ENCODE results near the gene MAP4K5. TPM values are rescaled to one million over a fixed set of nuclear protein-coding genes. Genes with fewer than 3 reads are reported as not detected.

Gene MAP4K5
- total RNA-seq, 1 experiment from 2014 or later: 48.4 TPM

DNA sequence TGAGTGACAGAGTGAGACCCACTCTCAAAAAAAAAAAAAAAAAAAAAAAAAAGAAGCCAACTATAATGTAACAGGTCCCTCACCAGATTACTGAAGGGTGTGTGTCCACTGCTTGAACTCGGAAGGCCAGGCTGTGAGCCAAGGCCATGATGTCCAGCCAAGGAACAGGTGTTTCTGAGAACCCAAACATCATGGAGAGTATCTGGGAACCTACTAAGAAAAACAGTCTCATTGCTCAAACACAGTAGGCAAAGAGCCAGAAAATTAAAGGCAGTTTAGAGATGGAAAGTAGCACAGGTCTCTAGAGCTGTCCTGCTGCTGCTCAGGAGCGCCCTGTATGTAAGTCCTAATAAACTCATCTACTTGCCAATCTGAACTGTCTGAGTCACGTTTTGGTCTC, 12.5 kb upstream of the MAP4K5 start:
- H3K27me3 ChIP-seq (replicated peaks; ENCODE audit: control insufficient read depth, insufficient read depth, low read length): no peaks in the 10 kb centered on the region
- no peaks in the 10 kb centered on the region for H3K9me3 Mint-ChIP-seq (ENCODE audit: unreplicated experiment)
- no peak overlapping the region for H3K4me3 Mint-ChIP-seq (ENCODE audit: unreplicated experiment)
- ChIA-PET POLR2A (no interaction called here), CTCF (interaction anchor here (0.6 kb wide), 1 partner anchor 230 kb away, joined by 3 read pairs; no protein-coding TSS in a partner anchor)
- no peak overlapping the region for H3K27ac Mint-ChIP-seq (ENCODE audit: unreplicated experiment)
- DNase-seq: no peak
- H3K36me3 ChIP-seq (ENCODE audit: control insufficient read depth, insufficient read depth, low read length): no peaks in the 10 kb centered on the region
- no peaks in the 10 kb centered on the region for H3K36me3 Mint-ChIP-seq (ENCODE audit: insufficient read depth, unreplicated experiment)
- peaks cover 14% of the 10 kb centered on the region; the same call in 1 of the 2 replicates for H3K4me1 ChIP-seq
- H3K9me3 ChIP-seq: no peaks in the 10 kb centered on the region
- BruUV-seq (replicated peaks): no TSS peak
- intact Hi-C loops (cut with micrococcal nuclease; ENCODE audit: unreplicated experiment): no loop called here
- H3K4me1 Mint-ChIP-seq (ENCODE audit: low read depth, unreplicated experiment): peaks cover 6% of the 10 kb centered on the region
- H3K27me3 Mint-ChIP-seq (ENCODE audit: insufficient read depth, unreplicated experiment): no peaks in the 10 kb centered on the region
- TF ChIP-seq, protein P1, sequence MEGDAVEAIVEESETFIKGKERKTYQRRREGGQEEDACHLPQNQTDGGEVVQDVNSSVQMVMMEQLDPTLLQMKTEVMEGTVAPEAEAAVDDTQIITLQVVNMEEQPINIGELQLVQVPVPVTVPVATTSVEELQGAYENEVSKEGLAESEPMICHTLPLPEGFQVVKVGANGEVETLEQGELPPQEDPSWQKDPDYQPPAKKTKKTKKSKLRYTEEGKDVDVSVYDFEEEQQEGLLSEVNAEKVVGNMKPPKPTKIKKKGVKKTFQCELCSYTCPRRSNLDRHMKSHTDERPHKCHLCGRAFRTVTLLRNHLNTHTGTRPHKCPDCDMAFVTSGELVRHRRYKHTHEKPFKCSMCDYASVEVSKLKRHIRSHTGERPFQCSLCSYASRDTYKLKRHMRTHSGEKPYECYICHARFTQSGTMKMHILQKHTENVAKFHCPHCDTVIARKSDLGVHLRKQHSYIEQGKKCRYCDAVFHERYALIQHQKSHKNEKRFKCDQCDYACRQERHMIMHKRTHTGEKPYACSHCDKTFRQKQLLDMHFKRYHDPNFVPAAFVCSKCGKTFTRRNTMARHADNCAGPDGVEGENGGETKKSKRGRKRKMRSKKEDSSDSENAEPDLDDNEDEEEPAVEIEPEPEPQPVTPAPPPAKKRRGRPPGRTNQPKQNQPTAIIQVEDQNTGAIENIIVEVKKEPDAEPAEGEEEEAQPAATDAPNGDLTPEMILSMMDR (IDR thresholded peaks at IDR 0.05; ENCODE audit: insufficient read depth in 1 of 2, low read depth in 1 of 2, low read length in 1 of 2, severe bottlenecking in 1 of 2, unreplicated experiment in 1 of 2): no peak
- no peak overlapping the region for H3K4me3 ChIP-seq (ENCODE audit: low read depth, low read length)

DNA sequence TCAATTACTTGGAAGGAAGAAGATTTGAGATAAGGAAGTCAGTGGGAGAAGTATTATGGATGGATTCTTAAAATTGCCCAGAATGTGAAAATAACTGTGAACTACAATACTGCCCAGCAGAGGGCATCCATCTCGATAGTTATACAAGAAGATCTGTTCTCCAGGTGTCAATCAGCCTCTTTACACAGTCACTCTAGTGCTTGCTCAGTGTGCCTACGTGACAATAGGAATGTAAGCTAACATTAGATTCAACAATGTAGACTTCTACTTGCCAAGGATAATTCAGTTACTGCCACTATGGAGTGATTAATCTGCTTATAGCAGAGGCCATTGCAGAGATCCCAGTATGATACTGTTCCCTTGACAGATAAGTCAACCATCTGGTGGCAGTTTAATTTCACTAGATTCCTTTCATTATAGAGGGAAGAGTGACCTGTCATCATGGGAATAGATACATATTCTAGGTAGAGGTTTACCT, 10.6 kb upstream of the MAP4K5 start:
- intact Hi-C loops (cut with micrococcal nuclease; ENCODE audit: unreplicated experiment): loop anchor here (1.0 kb wide), 2 partner anchors 230 to 235 kb away; no protein-coding TSS in a partner anchor
- Mint-ChIP-seq H3K27me3 (ENCODE audit: insufficient read depth, unreplicated experiment) (no peaks in the 10 kb centered on the region), H3K27ac (ENCODE audit: unreplicated experiment) (no peak overlapping the region), H3K36me3 (ENCODE audit: insufficient read depth, unreplicated experiment) (no peaks in the 10 kb centered on the region), H3K4me3 (ENCODE audit: unreplicated experiment) (no peak overlapping the region), H3K4me1 (ENCODE audit: low read depth, unreplicated experiment) (peaks cover 6% of the 10 kb centered on the region), H3K9me3 (ENCODE audit: unreplicated experiment) (peaks cover 2% of the 10 kb centered on the region)
- peak in 1 of 2 experiments; percentile 42 for DNase-seq
- CTCF ChIA-PET: interaction anchor here (0.6 to 1.0 kb wide), 2 partner anchors 234 to 318 kb away, joined by 4 to 6 read pairs; no protein-coding TSS in a partner anchor
- H3K4me3 ChIP-seq (ENCODE audit: low read depth, low read length): no peak overlapping the region
- no TSS peak for BruUV-seq (replicated peaks)
- H3K9me3 ChIP-seq: no peaks in the 10 kb centered on the region
- no peaks in the 10 kb centered on the region for H3K27me3 ChIP-seq (replicated peaks; ENCODE audit: control insufficient read depth, insufficient read depth, low read length)
- POLR2A ChIA-PET: no interaction called here
- peaks cover 14% of the 10 kb centered on the region; the same call in 1 of the 2 replicates for H3K4me1 ChIP-seq
- H3K36me3 ChIP-seq (ENCODE audit: control insufficient read depth, insufficient read depth, low read length): no peaks in the 10 kb centered on the region
- TF ChIP-seq, protein P1 (IDR thresholded peaks at IDR 0.05; ENCODE audit: insufficient read depth in 1 of 2, low read depth in 1 of 2, low read length in 1 of 2, severe bottlenecking in 1 of 2, unreplicated experiment in 1 of 2): peak; percentile 36 to 50

DNA sequence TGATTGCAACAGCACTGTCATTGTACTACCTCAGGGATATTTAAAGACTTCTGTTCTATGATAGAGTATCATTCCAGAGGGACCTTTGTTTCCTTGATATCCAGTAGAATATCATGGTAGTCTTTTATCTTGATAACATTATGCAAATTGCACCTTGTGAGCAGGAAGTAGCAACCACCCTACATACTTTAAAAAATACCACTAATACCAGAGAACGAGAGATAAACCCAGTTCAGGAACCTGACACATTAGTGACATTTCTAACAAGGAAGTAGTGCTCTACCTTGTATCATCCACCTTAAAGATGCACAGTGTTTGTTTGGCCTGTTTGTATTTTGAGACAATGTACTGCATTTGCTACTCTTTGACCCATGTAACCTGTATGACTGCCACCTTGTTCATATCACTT, 8.8 kb upstream of the MAP4K5 start:
- peaks cover 14% of the 10 kb centered on the region; the same call in 1 of the 2 replicates for H3K4me1 ChIP-seq
- H3K36me3 ChIP-seq (ENCODE audit: control insufficient read depth, insufficient read depth, low read length): no peaks in the 10 kb centered on the region
- TF ChIP-seq, protein P1 (IDR thresholded peaks at IDR 0.05; ENCODE audit: insufficient read depth in 1 of 2, low read depth in 1 of 2, low read length in 1 of 2, severe bottlenecking in 1 of 2, unreplicated experiment in 1 of 2): no peak
- BruUV-seq (replicated peaks): no TSS peak
- H3K27me3 Mint-ChIP-seq (ENCODE audit: insufficient read depth, unreplicated experiment): no peaks in the 10 kb centered on the region
- ChIA-PET CTCF (interaction anchor here (0.6 kb wide), 1 partner anchor 136 kb away, joined by 5 read pairs; no protein-coding TSS in a partner anchor), POLR2A (no interaction called here)
- intact Hi-C loops (cut with micrococcal nuclease; ENCODE audit: unreplicated experiment): no loop called here
- H3K9me3 ChIP-seq: peaks cover 5% of the 10 kb centered on the region; the same call in 1 of the 2 replicates
- peaks cover 18% of the 10 kb centered on the region for H3K9me3 Mint-ChIP-seq (ENCODE audit: unreplicated experiment)
- no peaks in the 10 kb centered on the region for H3K27me3 ChIP-seq (replicated peaks; ENCODE audit: control insufficient read depth, insufficient read depth, low read length)
- peaks cover 6% of the 10 kb centered on the region for H3K4me1 Mint-ChIP-seq (ENCODE audit: low read depth, unreplicated experiment)
- no peak overlapping the region for H3K27ac Mint-ChIP-seq (ENCODE audit: unreplicated experiment)
- no peak overlapping the region for H3K4me3 Mint-ChIP-seq (ENCODE audit: unreplicated experiment)
- DNase-seq: no peak
- H3K36me3 Mint-ChIP-seq (ENCODE audit: insufficient read depth, unreplicated experiment): no peaks in the 10 kb centered on the region
- no peak overlapping the region for H3K4me3 ChIP-seq (ENCODE audit: low read depth, low read length)

Data from Caco-2 (cell line).